Testis (tissue), 3 donors: Measurements from ENCODE around the gene FAIM2. TPM values are rescaled to one million over a fixed set of nuclear protein-coding genes. Genes with fewer than 3 reads are reported as not detected.

Source experiments
- DNase-seq: peaks from one replicate; pipeline ENCODE4 v3.0.0-alpha.2; 2019
- H3K27ac ChIP-seq, 2 donors: fragments of 200-600 bp; sonication (generic); one replicate each; pipeline ENCODE4 v1.5.1; 2019
- H3K27me3 ChIP-seq: fragments of 200-600 bp; sonication (generic); one replicate; pipeline ENCODE4 v1.5.1; 2019
- H3K36me3 ChIP-seq: fragments of 200-600 bp; sonication (generic); one replicate; pipeline ENCODE4 v1.5.1; 2017; ENCODE audit warnings: low read depth; ENCODE audit errors: missing control alignments
- H3K4me1 ChIP-seq: fragments of 200-600 bp; sonication (generic); one replicate; pipeline ENCODE4 v1.5.1; 2019
- H3K4me3 ChIP-seq, 2 donors: fragments of 200-600 bp; sonication (generic); one replicate each; pipeline ENCODE4 v1.5.1; 2017 to 2019
- H3K9me3 ChIP-seq: fragments of 200-600 bp; sonication (generic); one replicate; pipeline ENCODE4 v1.5.1; 2017
- POLR2A ChIP-seq: fragments of 450-650 bp; IDR thresholded peaks from one replicate; pipeline ENCODE4 v1.6.1; 2017; ENCODE audit warnings: antibody characterized with exemption, mild to moderate bottlenecking, moderate library complexity
- WGBS, 2 donors: methylation state at CpG; one replicate each; pipeline ENCODE4 v1.1.5; 2018; 5-methylcytosine and 5-hydroxymethylcytosine counted together
- intact Hi-C: fragments of 100-400 bp; cut with DNase I; formaldehyde crosslinking; loops from one replicate; pipeline ENCODE4 v1.15.1; 2023; ENCODE audit warnings: low total_unique reads
- polyA plus RNA-seq: library from polyadenylated mRNA; stranded (reverse); fragments of 350-450 nt; fragmentation: Illumina TruSeq; extraction: RNeasy Lipid Tissue Mini Kit (QIAGEN cat#74804); gene quantifications from one replicate; pipeline ENCODE4 v1.2.3, GENCODE V29; 2014; ENCODE audit warnings: low read depth, low replicate concordance; ENCODE audit not compliant: insufficient read depth
- total RNA-seq, 2 donors: library from RNA; depleted of rRNA; stranded (reverse); fragments of >200 nt; gene quantifications; one replicate each; pipeline ENCODE4 v1.2.3, GENCODE V29; 2016
- TF ChIP-seq, protein P1 (sequence below), 3 experiments: fragments of 450-650 bp in 2 of 3; fragments of 200-600 bp in 1 of 3; sonication (generic) in 1 of 3; IDR thresholded peaks; one replicate each; pipeline ENCODE4 v1.5.1; 2016 to 2019; ENCODE audit warnings: antibody characterized with exemption in 3 of 3, mild to moderate bottlenecking in 2 of 3, moderate library complexity in 1 of 3

Gene FAIM2
- total and polyA plus RNA-seq, 3 donors from 2014 or later = 14.6 to 67.5 (median 15.3) TPM

DNA sequence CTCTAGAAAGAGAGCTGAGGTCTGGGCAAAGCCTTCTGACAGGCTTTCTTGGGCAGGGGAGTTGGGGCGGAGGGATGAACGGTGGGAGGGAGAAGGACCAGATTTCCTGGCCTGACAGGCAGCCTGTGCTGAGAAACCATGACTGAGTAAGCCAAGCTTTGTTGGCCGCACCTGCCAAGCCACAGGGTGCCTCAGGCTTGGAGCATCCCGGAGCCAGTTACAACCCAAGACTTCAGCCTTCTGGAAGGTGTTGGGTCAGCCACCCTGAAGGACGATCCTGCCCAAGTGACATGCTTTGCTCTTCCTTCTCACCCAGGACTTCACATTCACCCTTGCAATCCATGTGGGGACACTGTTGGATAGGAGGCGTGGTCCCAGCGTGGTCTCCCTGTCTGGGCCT is 25.9 kb upstream of the FAIM2 start:
- Histone ChIP-seq H3K27me3 (no peaks in the 10 kb centered on the region), H3K9me3 (no peaks in the 10 kb centered on the region), H3K27ac (no peak overlapping the region), H3K36me3 (no peaks in the 10 kb centered on the region), H3K4me3 (no peak overlapping the region), H3K4me1 (no peaks in the 10 kb centered on the region)
- DNase-seq = no peak
- intact Hi-C loops = no loop called here
- TF ChIP-seq POLR2A = no peak
- TF ChIP-seq, protein P1, sequence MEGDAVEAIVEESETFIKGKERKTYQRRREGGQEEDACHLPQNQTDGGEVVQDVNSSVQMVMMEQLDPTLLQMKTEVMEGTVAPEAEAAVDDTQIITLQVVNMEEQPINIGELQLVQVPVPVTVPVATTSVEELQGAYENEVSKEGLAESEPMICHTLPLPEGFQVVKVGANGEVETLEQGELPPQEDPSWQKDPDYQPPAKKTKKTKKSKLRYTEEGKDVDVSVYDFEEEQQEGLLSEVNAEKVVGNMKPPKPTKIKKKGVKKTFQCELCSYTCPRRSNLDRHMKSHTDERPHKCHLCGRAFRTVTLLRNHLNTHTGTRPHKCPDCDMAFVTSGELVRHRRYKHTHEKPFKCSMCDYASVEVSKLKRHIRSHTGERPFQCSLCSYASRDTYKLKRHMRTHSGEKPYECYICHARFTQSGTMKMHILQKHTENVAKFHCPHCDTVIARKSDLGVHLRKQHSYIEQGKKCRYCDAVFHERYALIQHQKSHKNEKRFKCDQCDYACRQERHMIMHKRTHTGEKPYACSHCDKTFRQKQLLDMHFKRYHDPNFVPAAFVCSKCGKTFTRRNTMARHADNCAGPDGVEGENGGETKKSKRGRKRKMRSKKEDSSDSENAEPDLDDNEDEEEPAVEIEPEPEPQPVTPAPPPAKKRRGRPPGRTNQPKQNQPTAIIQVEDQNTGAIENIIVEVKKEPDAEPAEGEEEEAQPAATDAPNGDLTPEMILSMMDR (IDR thresholded peaks at IDR 0.05) = no peak
- 88% methylated on average over 7 of the region's 7 CpGs for WGBS, 2 donors

DNA sequence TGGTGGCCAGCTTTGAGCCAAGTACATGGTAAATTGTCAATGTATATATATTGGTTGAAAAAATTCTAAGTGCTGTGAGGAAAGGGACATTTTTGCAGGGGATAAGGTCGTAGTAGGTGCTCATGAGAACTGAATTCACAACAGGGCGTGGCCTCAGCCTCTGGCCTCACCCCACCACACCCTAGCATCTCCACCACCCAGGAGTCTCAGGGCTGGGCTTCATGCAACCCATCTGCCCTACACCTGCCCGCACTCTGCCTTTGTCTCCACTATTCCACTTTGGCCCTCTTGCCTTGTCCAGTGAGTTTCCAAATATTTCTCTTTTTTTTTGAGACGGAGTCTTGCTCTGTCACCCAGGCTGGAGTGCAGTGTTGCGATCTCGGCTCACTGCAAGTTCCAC is 24.8 kb upstream of the FAIM2 start:
- H3K4me3 ChIP-seq = no peak overlapping the region
- no peaks in the 10 kb centered on the region for H3K27me3 ChIP-seq
- no peaks in the 10 kb centered on the region for H3K9me3 ChIP-seq
- WGBS, 2 donors = 88 to 96% methylated on average over 6 of the region's 6 CpGs
- intact Hi-C loops = no loop called here
- TF ChIP-seq POLR2A = no peak
- TF ChIP-seq, protein P1 (IDR thresholded peaks at IDR 0.05) = no peak
- H3K27ac ChIP-seq = no peak overlapping the region
- H3K36me3 ChIP-seq = no peaks in the 10 kb centered on the region
- H3K4me1 ChIP-seq = peaks cover 8% of the 10 kb centered on the region
- no peak for DNase-seq

DNA sequence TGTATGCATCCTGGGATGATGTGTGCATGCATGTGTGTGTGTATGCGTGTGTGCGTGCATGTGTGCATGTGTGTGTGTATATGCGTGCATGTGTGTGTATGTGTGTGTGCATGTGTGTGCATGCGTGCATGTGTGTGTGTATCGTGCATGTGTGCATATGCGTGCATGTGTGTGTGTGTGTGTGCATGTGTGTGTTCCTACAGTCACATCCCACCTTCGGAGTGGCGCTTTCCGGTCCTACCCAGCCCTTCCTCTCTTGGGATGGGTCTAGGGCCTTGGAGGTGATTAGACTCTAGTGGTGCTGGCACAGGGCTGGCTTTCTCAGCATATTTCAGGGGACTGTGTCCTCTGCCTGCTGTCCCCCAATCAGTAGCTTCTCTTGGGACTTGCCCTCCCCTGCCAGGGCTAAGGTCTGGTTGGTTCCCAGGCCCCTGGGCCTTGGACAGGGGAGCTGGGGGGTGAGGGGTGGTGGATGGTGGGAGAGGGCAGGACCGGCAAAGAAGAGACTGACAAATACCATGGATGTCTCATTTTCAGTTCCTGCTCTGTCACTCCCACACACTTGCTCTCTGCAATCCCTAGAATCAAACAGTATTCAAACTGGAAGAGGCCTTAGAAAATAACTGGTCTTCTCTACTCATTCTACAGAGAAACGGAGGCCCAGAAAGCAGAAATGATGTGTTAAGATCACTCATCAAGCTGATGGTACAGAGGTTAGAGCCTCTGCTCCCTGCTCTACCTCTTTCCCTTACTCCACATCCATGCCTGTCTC is 21.9 kb upstream of the FAIM2 start:
- Histone ChIP-seq H3K27ac (no peak overlapping the region), H3K4me3 (no peak overlapping the region), H3K4me1 (peaks cover 25% of the 10 kb centered on the region), H3K9me3 (no peaks in the 10 kb centered on the region), H3K36me3 (no peaks in the 10 kb centered on the region), H3K27me3 (no peaks in the 10 kb centered on the region)
- TF ChIP-seq, protein P1 (IDR thresholded peaks at IDR 0.05) = no peak
- no peak for TF ChIP-seq POLR2A
- intact Hi-C loops = no loop called here
- WGBS, 2 donors = 86 to 94% methylated on average over 10 to 11 of the region's 11 CpGs
- DNase-seq = no peak

GRCh38 chr12:49924628-49925246 is 21.0 kb upstream of the FAIM2 start:
- H3K9me3 ChIP-seq = no peaks in the 10 kb centered on the region
- intact Hi-C loops = no loop called here
- H3K27ac ChIP-seq = no peak overlapping the region
- 89 to 92% methylated on average over 7 of the region's 7 CpGs for WGBS, 2 donors
- no peak for TF ChIP-seq POLR2A
- TF ChIP-seq, protein P1 (IDR thresholded peaks at IDR 0.05) = no peak
- H3K4me1 ChIP-seq = peaks cover 25% of the 10 kb centered on the region
- no peak for DNase-seq
- no peaks in the 10 kb centered on the region for H3K27me3 ChIP-seq
- no peaks in the 10 kb centered on the region for H3K36me3 ChIP-seq
- H3K4me3 ChIP-seq = no peak overlapping the region
